GM21737 (cell line): ENCODE measurements around the gene AK9.
"Not testable (repeated sequence)": the region's sequence is repeated elsewhere in the genome, so short reads cannot be mapped to it uniquely, and the experiment has no call there.

Source experiments
- ATAC-seq: cut with Tn5 transposase; IDR thresholded peaks from one replicate; pipeline ENCODE4 v1.9.1; 2021; ENCODE audit warnings: mild to moderate bottlenecking, moderate library complexity; ENCODE audit not compliant: unreplicated experiment

The AK9 gene

DNA sequence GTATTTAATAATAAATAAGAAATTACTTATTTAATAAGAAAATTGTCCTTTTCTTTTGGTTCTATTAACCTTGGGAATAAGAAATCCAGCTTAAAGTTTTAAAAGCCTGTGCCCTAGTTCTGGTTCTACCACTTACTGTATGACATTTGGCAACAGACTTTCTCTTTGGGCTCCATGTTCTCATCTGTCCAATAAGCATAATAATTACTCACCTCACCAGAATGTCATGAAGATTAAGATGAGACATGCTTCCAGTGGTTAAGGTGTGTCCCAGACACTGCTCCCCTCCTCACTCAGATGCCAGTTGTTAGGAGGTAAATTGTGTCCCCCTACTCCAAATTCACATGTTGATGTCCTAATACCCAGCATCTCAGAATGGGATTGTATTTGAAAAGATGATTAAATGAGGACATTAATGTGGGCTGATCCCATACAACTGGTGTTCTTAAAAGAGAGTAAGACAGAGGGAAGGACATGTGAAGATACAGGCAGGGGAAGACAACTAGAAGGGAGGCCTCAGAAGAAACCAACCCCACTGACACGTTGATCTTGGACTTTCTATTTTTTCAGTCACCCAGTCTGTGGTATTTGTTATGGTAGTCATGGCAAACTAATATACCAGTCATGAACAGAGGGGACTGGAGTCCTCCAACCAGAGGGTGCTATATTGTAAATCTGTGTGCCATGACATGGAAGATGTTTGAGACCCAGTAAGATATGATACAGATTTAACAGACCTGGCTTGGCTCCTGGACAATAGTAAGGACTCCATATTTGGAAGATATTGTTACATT, 229.1 kb downstream of the AK9 start:
- ATAC-seq: no peak

- ATAC-seq: not testable (repeated sequence)
Measured at GRCh38 chr6:109461205-109461604, 229.8 kb downstream of the AK9 start.

GRCh38 chr6:109460161-109460829, 230.7 kb downstream of the AK9 start:
- no peak for ATAC-seq

GRCh38 chr6:109458774-109459531, 232.0 kb downstream of the AK9 start:
- peak; percentile 25 for ATAC-seq

DNA sequence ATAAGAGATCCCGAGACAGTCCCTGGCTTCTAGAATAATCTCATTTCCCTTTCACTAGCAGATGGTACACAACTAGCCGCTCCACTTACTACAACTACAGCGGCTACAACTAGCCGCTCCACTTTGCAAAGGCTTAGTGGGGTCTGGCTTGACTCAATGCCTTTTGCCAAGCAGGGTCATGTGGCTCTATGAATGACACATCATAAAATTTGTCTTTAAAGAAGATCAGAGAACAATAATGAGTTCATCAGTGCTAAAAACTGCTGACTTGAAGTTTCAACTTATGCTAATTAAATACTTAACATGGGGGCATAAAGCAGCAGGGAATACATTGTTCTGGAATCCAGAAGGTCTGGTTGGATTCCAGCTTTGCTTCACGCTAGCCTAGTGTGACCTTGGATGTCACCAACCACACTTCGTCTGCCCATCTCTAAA, 233.4 kb downstream of the AK9 start:
- ATAC-seq: no peak

GRCh38 chr6:109456710-109457561, 234.1 kb downstream of the AK9 start:
- no peak for ATAC-seq

DNA sequence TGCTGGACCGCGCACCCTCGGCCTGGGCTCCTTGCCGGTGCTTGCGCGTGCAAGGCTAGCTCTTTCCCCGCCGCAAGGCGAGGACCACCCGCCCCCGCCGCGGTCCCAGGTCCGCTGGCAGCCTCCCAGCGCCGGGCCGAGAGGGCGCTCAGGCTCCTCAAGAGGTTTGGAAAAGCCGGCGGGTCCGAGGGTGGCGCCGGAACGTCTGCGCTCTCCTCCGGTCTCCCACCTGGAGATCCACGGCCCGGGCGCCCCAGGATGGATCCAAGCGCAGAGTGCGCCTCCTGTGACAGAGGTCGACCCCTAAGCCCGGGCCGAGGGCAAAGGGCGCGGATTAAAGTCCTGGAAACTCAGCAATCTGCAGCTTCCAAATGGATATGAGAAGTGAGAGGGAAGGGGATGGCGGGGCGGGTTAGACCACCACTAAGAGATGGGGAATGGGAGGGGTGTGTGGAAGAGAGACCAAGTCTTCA, 234.9 kb downstream of the AK9 start:
- no peak for ATAC-seq

- peak; percentile 55 for ATAC-seq
Measured at GRCh38 chr6:109455437-109456110, 235.4 kb downstream of the AK9 start, which contains the start of gene MICAL1. MICAL1 (minus strand) TSS chr6:109455772; CDS start chr6:109454196, 1,576 bp downstream.

DNA sequence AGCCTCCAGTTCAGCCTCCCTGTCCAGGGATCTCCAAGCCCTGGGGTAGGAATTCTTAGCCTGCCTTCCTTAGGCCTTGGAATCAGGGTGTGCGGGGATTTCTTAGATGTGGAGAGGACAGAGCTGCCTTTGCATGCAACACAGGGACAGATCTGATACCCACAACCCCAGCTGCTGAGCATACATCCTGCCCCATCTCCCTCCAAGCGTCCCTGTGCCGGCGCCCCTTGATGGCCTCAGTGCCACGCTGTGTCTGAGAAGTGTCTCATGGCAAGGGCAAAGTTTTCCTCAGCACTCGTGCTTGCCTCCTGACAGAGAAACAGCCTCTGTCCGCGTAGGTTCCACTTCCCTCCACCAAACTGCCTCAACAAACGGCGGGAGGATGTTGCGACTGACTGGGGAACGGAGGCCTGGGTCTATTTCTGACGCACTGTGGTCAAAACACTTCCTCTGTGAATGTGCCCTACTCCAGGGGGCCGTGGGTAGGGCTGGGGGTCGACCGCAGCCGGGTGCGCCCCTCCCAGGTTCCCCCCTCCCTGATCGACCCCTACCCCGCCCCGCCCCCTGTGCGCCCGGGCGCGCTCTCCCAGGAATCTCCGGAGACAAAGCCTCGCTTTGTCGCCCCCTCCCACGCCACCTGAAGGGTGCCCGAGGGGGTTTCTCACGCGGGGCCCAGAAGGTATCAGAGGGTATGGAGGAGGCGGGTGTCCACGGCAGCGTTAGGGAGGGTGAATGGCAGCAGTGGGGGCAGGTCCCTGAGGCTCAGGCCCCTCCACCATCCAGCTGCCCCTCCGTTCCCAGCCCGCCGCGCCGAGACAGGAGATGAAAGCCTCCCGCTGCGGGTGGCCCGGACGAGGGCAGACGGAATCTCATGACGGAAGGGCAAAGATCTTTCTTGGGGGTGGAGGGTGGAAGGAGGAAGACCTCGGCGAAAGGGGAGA, 236.2 kb downstream of the AK9 start:
- ATAC-seq: peak; percentile 24

- ATAC-seq: no peak
Measured at GRCh38 chr6:109453594-109454495, 237.2 kb downstream of the AK9 start.

GRCh38 chr6:109453156-109453555, 237.8 kb downstream of the AK9 start:
- no peak for ATAC-seq

GRCh38 chr6:109452181-109452580, 238.8 kb downstream of the AK9 start:
- ATAC-seq: no peak

DNA sequence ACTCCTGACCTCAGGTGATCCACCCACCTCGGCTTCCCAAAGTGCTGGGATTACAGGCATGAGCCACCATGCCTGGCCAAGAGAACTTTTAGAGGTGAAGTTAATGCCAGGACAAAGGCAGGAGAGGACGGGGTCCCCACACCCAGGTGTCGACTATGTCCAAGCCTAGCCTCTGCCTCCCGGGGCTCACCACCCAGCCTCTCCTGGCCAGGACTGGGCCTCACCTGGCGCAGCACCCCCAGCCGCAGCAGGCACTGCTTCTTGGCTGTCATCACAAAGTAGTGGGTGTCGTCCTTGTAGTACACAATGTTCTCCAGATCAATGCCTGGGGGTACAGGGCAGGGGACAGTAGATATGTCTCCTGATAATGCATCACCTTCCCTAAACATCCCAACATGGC, 239.6 kb downstream of the AK9 start:
- no peak for ATAC-seq

GRCh38 chr6:109450801-109451200, 240.2 kb downstream of the AK9 start:
- ATAC-seq: no peak

DNA sequence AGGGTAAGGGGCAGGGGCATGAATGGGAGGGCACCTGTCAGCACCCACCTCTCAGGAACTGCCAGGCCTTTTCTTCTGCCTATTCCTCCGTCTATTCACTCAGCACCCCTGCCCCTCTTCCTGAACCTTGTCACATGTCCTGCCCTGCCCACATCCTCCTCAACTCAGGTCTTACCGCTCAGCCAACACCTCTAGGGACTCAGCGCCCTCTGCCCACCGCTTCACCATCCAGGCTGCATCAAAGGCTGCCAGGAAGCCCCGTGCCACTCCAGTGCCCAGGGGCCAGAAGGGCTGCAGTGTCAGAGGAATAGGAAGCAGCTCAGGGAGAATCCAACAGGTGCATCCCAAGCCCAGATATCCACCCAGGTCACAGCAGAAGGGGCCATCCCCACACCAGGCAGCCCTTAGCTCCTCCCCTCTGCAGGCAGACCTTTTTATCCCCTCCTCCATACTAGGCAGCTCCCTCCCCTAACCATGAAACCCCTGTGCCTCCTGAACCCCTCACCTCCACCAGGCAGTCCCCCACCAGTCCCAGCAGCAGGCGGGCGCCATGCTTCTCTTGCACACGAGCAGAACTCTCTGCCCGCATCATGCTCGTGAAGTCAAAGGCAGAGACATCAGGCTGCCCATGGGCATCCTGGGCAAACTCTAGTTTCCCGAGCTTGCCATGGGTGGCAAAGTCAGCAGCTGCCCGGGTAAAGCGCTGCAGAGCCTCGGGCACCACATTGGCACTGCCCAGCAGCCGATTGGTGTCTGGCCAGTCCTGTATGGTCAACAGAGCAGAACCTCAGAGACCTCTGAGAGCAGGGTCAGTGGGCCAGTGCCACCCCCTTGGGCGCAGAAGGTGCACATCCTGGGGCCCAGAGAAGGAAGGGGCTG, 241.0 kb downstream of the AK9 start:
- no peak for ATAC-seq

DNA sequence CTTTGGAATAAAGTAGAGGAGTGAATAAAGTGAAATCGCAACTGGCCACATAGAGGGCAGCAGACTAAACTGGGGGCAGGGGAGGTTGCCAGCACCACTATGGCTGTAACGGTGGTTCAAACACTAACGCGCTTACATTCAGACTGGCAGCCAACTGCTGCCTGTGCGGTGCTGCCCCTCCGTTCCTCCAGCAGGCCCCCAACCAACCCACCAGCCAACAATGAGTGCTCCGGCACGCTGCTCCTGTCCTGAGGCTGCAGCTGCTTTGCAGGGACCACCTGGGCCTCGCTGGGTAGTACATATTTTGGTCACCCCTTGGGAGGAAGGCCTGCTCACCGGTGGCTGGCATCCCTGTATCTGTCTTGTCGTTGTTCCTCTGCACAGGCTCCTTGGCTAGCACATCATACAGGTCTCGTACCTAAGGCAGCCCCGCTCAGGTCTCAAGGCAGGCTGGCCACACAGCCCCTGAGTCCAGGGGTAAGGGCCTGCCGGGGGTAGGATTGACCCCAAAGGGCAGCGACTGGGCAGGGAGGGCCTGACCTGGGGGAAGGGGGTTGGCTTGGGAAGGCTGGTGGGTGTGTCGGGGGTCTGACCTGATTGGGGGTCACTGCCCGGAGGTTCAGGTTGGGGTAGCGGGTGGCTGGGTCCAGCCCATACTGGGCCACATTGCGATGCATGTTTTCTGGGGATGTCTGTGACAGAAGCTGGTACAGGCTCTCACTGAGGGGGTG, 241.8 kb downstream of the AK9 start:
- no peak for ATAC-seq
